ENCODE measurements around the gene LOX. TPM values are rescaled to one million over a fixed set of nuclear protein-coding genes. Genes with fewer than 3 reads are reported as not detected.
A peak's percentile ranks its signal among the peaks of the same experiment; 100 is the strongest.

Gene LOX
- total RNA-seq, 1 experiment from 2014 or later: 0.79 TPM

DNA sequence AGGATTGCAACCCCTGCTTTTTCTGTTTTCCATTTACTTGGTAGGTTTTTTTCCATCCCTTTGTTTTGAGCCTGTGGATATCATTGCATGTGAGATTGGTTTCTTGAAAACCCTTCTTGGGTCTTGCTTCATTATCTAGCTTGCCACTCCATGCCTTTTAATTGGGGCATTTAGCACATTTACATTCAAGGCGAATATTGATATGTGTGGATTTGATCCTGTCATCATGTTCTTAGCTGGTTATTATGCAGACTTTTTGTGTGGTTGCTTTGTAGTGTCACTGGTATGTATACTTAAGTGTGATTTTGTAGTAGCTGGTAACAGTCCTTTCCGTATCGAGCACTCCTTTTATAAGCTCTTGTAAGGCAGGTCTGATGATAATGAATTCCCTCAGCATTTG lies 26.5 kb downstream of the LOX start:
- Histone ChIP-seq H3T11ph (ENCODE audit: low read length) (no peak overlapping the region), H3K14ac (ENCODE audit: insufficient read depth, low read length) (no peak overlapping the region), H2BK12ac (ENCODE audit: insufficient read length, low read depth, low read length) (no peak overlapping the region), H3K27me3 (ENCODE audit: insufficient read depth, low read length) (no peaks in the 10 kb centered on the region), H3K4me1 (ENCODE audit: insufficient read depth, low read length) (no peaks in the 10 kb centered on the region), H3K27ac (ENCODE audit: insufficient read length, low read depth, low read length) (no peak overlapping the region), H3K9me3 (ENCODE audit: control insufficient read depth, low read depth, low read length) (no peaks in the 10 kb centered on the region), H3K4ac (ENCODE audit: low read depth, low read length) (no peak overlapping the region), H3K79me2 (ENCODE audit: insufficient read depth, low read length) (no peaks in the 10 kb centered on the region), H3K23me2 (ENCODE audit: insufficient read length, low read depth, low read length, poor library complexity, severe bottlenecking) (peaks cover 3% of the 10 kb centered on the region), H3K18ac (ENCODE audit: insufficient read length, low read depth, low read length) (no peak overlapping the region), H2BK15ac (ENCODE audit: low read depth, low read length) (no peak overlapping the region), H2AFZ (ENCODE audit: low read length) (no peak overlapping the region), H4K5ac (ENCODE audit: insufficient read length, low read depth, low read length) (no peak overlapping the region), H3K23ac (ENCODE audit: insufficient read length, low read depth, low read length) (no peak overlapping the region), H4K20me1 (ENCODE audit: control insufficient read depth, insufficient read depth, insufficient read length) (no peaks in the 10 kb centered on the region), H3K56ac (ENCODE audit: insufficient read length, low read depth, low read length) (no peak overlapping the region), H3K4me2 (ENCODE audit: insufficient read depth, insufficient read length, low read length) (no peak overlapping the region), H4K91ac (ENCODE audit: insufficient read length, low read depth, low read length) (no peak overlapping the region), H3K9ac (ENCODE audit: extremely low read depth, insufficient read length, low read length) (no peak overlapping the region), H3K79me1 (ENCODE audit: insufficient read depth, low read depth, low read length, poor library complexity, severe bottlenecking) (no peaks in the 10 kb centered on the region), H2BK120ac (ENCODE audit: low read depth, low read length, poor library complexity, severe bottlenecking) (no peak overlapping the region), H2BK5ac (ENCODE audit: insufficient read length, low read length) (no peak overlapping the region), H2BK20ac (ENCODE audit: low read depth, low read length, poor library complexity, severe bottlenecking) (no peak overlapping the region), H2AK5ac (ENCODE audit: insufficient read length, low read length) (no peak overlapping the region), H4K8ac (replicated peaks; ENCODE audit: insufficient read length, low read depth, low read length) (no peak overlapping the region)
- no peak for DNase-seq
- TF ChIP-seq, protein P1, sequence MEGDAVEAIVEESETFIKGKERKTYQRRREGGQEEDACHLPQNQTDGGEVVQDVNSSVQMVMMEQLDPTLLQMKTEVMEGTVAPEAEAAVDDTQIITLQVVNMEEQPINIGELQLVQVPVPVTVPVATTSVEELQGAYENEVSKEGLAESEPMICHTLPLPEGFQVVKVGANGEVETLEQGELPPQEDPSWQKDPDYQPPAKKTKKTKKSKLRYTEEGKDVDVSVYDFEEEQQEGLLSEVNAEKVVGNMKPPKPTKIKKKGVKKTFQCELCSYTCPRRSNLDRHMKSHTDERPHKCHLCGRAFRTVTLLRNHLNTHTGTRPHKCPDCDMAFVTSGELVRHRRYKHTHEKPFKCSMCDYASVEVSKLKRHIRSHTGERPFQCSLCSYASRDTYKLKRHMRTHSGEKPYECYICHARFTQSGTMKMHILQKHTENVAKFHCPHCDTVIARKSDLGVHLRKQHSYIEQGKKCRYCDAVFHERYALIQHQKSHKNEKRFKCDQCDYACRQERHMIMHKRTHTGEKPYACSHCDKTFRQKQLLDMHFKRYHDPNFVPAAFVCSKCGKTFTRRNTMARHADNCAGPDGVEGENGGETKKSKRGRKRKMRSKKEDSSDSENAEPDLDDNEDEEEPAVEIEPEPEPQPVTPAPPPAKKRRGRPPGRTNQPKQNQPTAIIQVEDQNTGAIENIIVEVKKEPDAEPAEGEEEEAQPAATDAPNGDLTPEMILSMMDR (conservative IDR thresholded peaks at IDR 0.05): no peak
- no peaks in the 10 kb centered on the region for H3K27me3 Mint-ChIP-seq (ENCODE audit: low read depth)
- no CpG with 5 or more reads among the region's 3 CpGs for WGBS (ENCODE audit: extremely low coverage, insufficient read length, low lambda C conversion rate)
- H3K4me3 Mint-ChIP-seq: no peak overlapping the region
- peaks cover 0 to 3% (median 2%) of the 10 kb centered on the region in 3 experiments; a peak in 2 of 7 replicates for H3K36me3 Mint-ChIP-seq (ENCODE audit: insufficient read depth in 1 of 3, low read depth in 3 of 3)
- H3K9me3 Mint-ChIP-seq: 0 out of 5 replicates have a peak, but pooled peaks cover 0 to 2% of the 10 kb centered on the region in 2 experiments
- H3K4me1 Mint-ChIP-seq: no peaks in the 10 kb centered on the region
- H3K27ac Mint-ChIP-seq: peak overlapping the region in 1 of 3 experiments; percentile 16; a peak in 1 of 7 replicates
